Left forelimb (tissue), 1 donor: Measurements from ENCODE around the gene RABGGTA.
"Not testable (repeated sequence)": the region's sequence is repeated elsewhere in the genome, so short reads cannot be mapped to it uniquely, and the experiment has no call there.

Source experiments
- DNase-seq: peaks from one replicate; pipeline ENCODE4 v3.0.0-alpha.2; 2018; ENCODE audit warnings: low spot score

The RABGGTA gene

DNA sequence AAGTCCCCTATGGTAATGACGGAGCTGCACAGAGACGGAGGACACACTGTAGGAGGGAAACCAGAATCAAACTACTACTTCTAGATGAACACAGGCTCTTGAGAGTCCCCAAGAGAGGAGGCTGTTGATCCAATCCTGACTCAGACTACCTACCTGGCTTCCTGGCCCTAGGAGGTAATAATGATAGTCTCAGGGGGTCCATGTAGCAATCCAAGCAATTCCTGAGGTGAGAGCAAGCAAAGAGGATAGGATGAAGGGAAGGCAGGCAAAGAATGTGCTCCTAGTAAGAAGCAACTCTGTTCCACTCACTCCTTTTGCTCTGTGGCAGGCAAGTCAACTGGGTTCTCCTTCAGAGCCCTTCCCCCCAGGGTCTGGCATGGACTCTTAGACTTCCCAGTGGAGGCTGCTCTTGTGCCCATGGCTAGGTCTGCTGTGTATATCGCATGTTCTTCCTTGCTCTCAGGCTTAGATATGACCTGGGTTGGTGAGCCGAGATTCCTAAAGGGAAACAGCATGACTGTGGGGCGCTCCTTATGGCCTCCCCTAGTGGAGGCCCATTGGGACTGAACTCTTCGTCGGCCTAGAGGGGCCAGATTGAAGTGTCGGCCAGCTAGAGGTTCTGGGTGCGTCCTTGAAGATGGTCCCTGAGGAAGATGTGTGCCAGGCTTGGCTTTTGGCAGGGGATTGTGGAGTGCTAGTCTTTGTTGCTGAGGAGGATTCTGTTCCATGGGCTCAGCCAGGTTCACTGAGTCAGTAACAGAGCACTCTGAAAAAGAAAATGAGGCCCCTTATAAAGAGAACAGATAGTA, 31.1 kb downstream of the RABGGTA start:
- DNase-seq, result no peak

DNA sequence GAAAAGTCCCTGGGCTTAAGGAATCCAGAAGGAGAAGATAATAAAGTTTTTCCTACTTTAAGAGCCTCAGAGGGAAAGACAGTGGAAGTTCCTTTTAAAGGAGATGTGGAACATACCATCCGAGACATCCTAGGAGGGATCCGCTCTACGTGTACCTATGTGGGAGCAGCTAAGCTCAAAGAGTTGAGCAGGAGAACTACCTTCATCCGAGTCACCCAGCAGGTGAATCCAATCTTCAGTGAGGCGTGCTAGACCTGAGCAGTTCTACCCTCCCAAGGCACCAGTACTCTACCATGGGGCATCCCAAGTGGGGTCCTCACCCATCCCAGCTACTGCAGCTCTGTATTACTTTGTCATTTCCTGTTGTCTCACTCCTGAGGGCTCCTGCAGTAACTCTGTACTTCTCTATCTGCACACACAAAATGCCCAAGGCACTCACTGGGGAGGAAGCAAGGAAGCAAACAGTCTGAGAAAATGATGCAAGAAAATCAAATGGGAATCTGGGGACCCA, 32.8 kb downstream of the RABGGTA start:
- no peak for DNase-seq

DNA sequence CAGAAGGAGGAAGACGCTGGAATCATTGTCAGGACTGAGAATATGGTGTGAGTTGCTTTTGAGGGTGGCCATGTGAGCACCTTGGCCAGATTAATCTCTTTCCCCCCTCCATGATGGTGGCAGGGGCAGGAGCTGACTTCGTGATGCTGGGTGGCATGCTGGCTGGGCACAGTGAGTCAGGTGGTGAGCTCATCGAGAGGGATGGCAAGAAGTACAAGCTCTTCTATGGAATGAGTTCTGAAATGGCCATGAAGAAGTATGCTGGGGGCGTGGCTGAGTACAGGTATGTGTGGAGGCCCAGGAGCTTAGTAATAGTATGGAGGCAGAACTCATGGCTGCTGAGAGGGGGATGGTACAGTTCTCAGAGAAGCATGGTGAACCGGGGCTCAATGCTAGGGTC, 33.3 kb downstream of the RABGGTA start:
- no peak for DNase-seq

DNA sequence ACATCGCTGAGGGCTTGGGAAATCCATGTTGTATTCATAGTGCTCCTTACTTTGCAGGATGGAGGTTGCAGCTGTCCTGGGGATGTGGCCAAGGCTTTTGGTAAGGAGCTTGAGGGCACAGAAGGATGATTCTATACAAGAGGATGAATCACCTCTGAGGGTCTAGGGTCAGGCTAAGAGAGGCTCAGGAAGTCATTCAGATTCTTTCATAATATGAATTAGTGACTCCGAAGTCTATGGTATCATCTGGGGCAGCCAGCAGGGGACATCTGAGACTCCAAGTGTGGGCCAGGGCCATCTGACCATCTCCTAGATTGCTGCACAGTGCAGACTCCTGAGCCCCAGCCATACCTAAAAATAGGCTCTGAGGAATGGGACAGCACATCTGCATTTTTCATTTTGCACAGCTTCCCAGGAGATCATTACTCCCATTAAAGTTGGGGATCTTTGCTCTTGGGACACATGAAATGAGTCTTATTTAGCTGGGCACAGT, 33.9 kb downstream of the RABGGTA start:
- DNase-seq, result no peak

GRCh38 chr14:24236689-24237462, 34.5 kb downstream of the RABGGTA start:
- no peak for DNase-seq

DNA sequence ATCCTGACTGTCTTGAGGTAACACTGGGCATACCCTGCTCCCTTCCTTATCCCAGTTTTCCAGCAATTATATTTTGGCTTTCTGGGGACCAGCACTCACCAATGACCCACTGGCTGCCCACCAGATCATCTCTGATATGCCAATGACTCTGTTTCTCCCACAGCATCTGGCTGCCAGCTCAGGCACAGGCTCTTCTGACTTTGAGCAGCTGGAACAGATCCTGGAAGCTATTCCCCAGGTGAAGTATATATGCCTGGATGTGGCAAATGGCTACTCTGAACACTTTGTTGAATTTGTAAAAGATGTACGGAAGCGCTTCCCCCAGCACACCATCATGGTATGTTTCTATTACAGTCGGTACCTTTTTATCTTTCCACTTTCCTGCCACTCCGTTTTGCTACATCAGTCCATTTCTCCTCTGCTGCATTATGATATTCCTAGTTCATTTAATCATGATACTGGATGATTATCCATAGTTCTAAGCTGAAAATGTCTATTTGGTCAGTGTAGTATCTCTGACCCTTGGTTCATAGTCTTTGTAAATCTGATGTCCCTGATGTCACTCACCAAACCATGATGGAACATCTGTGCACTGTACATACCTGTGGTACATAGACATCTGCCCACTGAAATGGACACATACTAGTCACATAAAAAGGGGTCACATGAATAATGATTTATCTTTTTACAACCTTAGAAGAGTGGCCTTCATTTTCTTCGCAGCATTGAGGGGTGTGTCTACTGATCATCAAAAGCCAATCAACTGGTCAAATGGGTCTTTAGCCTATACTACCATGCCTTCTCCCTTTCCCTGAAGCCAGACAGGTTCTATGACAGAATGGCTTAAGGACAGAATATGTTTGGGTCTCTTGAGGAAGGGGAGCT, 35.4 kb downstream of the RABGGTA start:
- DNase-seq, result no peak

- DNase-seq, result no peak
Observed at GRCh38 chr14:24234095-24235005, 37.0 kb downstream of the RABGGTA start.

GRCh38 chr14:24233538-24233866, 37.9 kb downstream of the RABGGTA start:
- DNase-seq, result no peak

DNA sequence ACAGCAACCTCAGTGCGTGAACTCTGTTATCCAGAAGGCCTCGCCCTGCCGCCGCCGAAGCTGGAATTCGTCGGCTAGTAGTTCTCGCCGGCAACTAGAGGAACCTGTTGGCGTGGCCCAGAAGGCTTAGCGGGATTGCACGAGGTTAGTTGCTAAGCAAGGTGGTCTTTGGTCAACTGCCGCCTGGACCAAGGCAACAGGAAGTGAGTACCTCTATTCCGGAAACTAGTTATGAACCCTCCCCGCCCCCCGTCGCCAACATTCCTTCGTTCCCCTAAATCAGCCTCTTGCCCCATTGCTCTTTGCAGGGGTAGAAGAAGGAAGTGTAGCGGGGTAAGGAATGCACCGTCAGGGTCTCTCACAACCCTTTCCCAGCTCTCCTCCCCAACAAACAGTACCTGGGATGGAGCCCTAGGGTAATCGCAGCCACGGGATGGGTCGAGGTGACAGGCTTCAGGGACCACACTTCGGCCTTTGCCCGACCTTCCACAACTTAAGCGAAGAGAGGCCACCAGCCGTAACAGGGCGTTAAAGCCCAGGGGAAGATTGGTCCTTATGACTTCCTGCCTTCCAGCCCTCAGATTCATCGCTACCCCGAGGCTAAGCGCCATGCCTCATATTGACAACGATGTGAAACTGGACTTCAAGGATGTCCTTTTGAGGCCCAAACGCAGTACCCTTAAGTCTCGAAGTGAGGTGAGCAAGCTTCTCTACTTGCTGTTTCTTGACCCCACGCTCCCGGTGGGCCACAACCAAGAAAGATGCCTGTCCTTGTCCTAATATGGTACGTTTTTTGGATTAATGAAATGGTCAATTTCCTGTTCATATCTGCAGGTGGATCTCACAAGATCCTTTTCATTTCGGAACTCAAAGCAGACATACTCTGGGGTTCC, 38.5 kb downstream of the RABGGTA start, which contains the start of gene GMPR2:
GMPR2 (plus strand) TSS at position 285 of the 893 bp plus-strand sequence; CDS start at position 610, 325 bp downstream.
- no peak for DNase-seq

- peak; percentile 97 for DNase-seq
Observed at GRCh38 chr14:24232121-24232644, 39.2 kb downstream of the RABGGTA start, which contains the start of gene NEDD8. NEDD8 (minus strand) TSS chr14:24232367; CDS start chr14:24232267, 100 bp downstream.

DNA sequence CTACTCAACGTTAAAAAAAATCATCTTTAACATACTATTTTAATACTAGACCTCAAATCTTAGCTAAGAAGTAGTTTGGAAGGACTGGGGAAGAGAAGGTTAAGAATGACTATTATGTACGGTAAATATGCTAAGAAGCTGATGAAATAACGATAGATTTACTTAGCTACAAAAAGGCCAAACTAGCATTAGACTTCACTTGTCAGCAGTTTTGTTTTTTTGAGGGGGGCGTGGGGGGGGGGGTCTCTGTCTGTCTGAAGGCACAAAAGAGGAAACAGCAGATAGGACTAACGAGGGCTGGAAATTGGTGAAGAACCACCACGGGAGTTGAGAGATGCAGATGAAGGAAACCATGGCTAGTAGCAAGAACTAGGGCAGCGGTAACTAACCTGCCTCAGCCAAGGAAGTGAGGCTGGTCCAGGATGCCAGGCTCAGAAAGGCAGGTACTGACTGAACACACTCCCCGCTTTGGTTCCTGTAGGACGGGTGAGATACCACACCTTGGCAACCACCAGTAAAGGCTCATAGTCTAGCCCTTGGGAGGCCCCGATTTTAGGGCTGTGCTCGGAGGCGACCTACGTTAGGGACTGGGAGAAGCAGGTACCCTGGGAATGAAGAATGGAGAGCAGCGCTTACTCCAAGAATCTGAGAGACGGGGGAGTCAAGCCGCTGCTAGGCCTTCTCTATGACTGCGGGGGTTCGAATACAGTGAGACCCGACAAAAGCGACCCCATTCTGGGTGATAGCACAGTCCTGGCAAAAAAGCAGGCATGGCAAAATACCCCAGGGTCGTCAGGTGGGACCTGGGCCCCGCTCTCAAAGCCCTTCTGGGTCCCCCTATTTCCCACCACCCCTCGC, 39.9 kb downstream of the RABGGTA start:
- DNase-seq, result no peak

GRCh38 chr14:24228902-24229301, 42.5 kb downstream of the RABGGTA start:
- DNase-seq, result no peak

GRCh38 chr14:24226473-24226872, 44.9 kb downstream of the RABGGTA start:
- no peak for DNase-seq

GRCh38 chr14:24224618-24225071, 46.8 kb downstream of the RABGGTA start:
- no peak for DNase-seq

DNA sequence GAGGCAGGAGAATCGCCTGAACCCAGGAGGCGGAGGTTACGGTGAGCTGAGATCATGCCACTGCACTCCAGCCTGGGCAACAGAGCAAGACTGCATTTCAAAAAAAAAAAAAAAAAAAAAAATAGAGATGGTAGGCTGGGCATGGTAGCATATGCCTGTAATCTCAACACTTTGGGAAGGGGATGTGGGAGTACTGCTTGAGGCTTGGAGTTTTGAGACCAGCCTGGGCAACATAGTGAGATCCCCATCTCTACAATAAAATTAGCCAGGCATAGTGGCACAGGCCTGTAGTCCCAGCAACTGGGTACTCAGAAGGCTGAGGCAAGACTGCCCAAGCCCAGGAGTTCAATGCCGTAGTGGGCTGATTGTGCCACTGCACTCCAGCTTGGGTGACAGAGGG, 48.4 kb downstream of the RABGGTA start:
- not testable (repeated sequence) for DNase-seq

DNA sequence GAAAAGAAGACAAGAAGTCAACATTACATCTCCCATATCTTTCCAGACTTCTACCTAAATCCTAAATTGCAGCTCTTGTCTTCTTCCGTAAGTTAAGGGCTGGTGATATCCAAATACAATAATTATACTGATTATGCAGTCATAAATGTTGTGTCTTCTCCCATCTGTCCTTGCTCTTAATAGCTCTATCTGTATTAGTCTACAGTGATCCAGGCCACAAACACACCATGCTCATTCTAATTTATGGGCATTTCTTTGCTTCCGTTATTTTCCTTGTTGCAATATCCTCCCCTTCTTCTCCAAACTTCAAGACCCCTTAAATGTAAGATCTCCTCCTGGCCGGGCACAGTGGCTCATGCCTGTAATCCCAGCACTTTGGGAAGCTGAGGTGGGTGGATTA, 51.9 kb downstream of the RABGGTA start:
- DNase-seq, result no peak

- DNase-seq, result no peak
Observed at GRCh38 chr14:24219080-24219479, 52.3 kb downstream of the RABGGTA start.

DNA sequence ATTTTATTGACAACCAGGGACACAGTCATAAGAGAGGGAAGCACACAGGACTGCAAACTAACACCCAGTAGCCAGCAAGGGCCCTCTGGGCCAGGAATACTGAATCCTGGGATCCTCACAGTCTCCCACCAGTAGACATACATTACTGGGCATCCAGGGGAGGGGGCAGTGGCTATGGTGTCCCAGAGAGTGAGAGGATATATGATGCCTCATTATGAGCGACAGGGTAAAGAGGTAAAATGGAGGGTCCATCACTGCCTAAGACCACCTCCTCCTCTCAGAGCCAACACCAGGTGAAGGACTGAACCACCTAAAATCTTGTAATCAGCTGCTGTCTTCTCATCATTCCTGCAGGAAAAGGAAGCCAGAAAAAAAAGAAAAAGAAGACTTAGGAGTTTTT, 54.5 kb downstream of the RABGGTA start:
- not testable (repeated sequence) for DNase-seq
